ENCODE data around the gene NCKAP5.
A peak's percentile ranks its signal among the peaks of the same experiment; 100 is the strongest.

Gene NCKAP5

DNA sequence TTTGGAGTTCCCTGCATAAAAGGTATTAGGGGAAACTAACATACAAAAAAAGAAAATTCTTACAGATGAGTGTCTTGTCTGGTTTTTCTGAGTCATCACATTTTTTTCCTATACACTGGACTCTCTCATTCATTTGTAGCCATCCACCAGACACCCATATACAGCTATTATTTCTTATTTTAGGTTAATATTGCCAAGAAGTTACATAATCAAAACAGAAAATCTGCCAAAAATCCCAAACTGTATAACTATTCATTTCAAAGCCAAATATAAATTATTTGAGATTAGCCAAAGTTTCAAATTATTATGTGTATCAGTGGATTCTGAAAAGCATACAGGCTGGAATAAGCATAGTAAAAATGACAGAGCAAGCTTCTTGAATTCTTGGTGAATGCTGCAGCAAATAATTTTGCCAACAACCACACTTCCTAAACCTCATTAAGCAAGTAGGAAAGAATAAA, 191.2 kb downstream of the NCKAP5 start:
- peak; percentile 86 for DNase-seq

- DNase-seq: no peak
These were observed 193.5 kb downstream of the NCKAP5 start for GRCh38 chr2:133374781-133375180.

DNA sequence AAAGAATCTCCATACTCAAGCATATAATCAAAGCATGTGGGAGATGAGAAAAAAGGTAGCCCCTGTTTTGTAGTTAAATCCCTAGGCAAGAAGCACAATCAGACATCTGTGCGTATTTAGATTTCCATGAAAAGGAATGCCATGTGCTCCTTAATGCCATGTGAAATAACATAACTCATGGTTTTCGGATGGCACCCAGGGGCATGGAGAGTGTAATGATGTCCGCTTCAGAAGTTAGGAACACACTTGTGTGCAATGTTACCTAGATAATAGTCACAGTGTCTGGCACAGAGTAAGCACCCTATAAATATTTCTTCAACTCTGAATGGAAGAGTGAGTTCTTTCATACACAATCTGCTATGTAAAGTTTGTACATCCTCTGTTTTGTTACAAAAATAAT, 197.0 kb downstream of the NCKAP5 start:
- no peak for DNase-seq

DNA sequence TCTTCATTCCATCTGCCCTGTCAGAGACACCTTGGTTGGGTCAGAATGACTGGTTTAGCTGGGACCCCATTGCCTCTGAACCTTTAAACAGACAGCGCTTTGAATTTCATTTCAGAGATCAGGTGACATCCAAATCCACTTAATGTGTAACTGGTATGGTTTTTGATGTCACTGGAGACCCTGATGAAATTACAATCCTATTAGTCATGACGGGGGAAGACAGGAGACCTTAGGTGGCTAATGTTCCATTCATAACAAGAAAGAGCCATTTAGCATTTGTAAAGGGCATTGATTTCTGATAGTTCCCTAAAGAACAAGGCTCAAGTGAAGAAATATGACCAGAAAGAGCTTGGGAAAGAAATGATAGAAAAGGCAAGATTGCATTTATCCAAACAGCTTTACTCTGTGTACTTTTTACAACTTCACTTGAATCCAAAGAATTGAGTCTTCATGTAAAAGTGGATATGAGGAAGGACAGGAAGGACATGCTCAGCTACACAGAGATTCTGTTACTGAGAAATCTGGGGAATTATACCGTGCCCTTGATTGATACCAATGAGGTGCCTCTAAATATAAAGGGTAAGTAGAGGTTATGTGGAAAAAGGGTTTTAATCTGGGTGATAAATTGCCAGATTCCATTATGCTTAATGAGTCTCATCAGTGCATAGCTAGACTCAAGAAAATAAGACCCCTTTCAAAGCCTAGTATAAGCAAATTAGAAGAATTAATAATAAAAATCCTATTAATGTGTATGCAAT, 198.2 kb downstream of the NCKAP5 start:
- no peak for DNase-seq

DNA sequence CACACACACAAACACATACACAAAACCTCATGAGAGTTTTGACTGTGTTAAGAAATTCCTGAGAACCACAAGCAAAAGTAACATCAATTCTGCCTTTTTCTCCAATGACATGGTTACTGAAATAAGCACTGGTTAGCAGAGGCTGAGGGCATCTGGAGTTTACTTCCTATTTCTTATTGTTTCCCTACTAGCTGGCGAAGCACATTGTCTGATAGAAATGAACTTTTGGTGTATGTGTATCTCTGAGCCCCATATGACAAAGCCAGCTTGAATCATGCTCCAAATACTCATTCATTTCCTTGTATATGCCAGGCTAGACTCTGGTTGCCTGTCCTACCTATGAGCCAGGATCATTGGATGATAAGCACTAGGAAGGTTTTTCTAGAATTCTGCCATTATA, 203.1 kb downstream of the NCKAP5 start:
- DNase-seq: peak; percentile 25

DNA sequence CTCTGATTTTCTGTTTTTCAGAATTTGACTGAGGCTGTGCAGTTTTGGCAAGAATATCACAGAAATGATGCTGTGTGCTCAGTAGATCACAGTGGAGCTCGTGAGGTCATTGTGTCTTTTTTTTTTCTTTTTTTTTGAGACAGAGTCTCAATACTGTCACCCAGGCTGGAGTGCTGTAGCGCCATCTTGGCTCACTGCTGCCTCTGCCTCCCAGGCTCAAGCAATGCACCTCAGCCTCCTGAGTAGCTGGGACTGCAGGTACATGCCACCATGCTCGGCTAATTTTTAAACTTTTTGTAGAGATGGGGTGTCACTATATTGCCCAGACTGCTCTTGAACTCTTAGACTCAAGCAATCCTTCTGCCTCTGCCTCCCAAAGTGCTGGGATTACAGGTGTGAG, 203.6 kb downstream of the NCKAP5 start:
- no peak for DNase-seq

DNA sequence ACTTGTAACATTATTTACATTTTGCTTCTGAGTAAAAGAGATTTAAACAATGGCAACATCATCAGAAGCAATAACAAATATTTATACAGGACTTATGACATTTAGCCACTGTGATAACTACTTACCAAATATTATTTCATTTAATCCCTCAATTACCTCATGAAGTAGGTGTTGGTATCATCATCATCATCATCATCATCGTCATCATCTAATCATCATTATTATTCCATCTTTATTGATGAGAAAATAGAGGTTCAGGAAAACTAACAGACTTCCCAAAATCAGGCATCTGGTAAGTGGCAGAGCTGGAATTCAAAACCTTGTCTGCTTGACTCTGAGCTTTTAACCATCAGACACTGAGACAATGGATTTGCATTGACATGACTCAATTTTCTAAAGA, 204.4 kb downstream of the NCKAP5 start:
- no peak for DNase-seq

DNA sequence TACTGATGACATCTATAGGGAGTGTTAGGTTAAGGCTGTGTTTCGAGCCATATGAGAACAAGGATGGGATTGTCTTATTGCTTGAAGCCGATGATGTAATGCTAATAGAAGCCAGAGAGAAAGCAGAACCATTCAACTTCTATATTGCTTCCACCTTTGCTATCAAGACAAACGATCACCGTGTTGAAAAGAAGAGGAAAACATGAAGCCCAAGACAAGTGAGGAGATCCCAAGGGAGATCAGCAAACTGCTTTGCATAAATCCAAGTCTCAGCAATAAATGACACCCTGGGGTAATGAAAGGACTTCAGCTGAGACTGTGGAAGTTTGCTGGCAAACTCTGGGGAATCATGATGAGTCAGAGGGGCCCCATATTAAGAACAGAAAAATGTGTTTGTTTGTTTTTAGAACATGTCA, 206.2 kb downstream of the NCKAP5 start:
- DNase-seq: peak; percentile 84

GRCh38 chr2:133360882-133361281, 207.4 kb downstream of the NCKAP5 start:
- no peak for DNase-seq

DNA sequence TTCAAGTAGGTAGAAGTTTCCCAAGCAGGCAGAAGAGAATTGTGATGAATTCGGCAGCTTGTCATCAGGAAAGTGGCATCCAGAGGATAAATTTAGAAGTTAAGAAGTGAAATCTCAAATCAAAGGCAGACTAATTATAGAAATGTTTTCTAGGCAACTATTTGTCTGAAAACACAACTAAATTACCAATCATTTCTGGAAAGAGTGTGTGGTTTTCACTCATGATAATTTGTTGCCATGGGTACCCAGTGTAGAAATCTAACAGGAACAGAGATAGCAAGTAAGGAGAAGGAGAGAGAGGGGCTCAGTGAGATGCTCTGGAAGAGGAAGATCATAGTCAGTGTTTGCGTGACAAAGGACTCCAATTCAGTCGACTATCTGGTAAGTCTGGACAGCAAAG, 208.1 kb downstream of the NCKAP5 start:
- DNase-seq: no peak

DNA sequence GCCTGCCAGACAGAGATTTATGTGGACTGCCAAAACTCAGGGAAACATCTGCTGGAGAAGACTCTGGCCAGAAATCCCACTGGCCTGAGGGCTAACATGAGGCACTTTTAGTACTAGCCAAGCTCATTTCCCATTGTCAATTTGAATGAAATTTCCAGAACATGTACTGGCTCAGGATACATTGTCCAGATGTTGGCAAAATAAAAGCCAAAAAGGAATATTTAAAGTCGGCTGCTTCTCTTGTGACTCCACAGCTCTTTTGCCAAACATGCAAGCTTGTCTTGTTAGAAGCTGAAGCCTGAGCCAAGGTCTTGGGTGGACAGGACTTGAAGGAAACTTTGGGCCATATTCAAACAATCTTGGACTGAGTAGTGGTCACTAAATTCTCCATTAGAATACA, 215.5 kb downstream of the NCKAP5 start:
- DNase-seq: no peak

GRCh38 chr2:133346654-133347053, 221.6 kb downstream of the NCKAP5 start:
- DNase-seq: peak; percentile 91

DNA sequence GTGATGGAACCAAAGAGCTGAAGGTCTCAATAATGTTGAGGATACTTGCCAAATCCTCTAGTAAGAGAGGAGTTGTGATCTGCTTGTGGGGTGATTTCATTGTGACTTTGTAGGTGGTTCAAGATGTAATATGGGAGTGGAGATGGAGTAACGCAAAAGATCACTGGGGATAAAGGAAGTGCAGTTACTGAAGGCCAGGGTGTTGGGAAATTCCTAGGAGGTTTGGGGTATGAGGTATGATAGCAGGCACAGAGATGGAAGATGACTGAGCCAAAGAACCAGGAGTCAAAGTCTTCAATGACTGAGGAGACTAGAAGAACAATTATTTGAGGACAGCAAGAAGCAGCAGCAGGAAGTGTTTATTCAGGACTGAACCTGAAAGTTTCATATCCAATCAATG, 222.6 kb downstream of the NCKAP5 start:
- DNase-seq: peak; percentile 46

DNA sequence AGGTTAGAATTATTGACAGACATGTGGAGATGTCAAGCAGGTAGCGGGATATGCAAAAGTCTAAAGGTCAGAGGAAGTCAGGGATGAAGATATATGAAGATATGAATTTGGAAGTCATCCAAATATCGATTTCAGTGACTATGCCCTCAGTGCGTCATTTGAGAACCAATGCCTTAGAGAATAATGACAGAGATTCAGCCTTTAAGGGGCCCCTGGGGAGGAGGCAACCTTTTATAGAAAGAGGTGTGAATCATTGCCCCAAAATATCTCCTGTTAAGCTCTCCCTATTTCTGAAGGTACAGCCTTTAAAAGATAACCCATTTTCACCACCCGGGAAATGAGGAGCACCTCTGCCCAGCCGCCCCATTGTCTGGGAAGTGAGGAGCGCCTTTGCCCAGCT, 223.4 kb downstream of the NCKAP5 start:
- no peak for DNase-seq

- DNase-seq: no peak
These were observed 225.3 kb downstream of the NCKAP5 start for GRCh38 chr2:133343018-133343352.

DNA sequence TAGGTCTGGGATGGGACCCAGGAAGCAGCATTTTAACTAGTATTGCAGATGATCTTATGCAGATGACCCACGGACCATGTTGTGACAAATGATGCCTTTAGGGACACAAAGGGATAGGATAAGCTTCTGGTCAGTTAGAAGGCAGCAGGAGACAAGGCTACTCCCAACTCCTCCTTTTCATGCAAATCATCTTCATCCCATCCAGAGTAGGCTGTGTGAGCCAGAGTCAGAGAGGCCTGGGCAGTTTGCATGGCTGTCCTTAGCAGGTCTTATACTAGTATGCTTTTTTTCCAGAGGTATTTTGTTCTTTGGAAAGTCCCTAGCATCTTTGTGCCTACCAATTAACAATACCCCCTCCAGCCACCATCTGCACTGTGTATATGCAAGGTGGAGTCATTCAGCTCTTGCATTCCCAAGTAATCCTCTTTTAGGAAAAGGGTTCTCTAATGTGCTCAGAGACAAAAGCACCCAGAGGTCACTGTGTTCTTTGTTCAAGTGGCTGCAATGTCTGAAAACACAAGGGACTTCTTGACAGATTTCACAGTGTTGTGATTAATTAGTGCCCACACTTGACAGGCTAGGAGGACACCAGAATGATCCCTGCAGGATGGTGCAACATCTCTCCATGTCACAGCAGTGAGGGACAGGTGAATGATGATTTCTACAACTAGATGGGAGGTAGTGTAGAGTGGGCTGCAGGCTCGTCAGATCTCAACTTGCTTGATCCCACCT, 225.8 kb downstream of the NCKAP5 start:
- no peak for DNase-seq

DNA sequence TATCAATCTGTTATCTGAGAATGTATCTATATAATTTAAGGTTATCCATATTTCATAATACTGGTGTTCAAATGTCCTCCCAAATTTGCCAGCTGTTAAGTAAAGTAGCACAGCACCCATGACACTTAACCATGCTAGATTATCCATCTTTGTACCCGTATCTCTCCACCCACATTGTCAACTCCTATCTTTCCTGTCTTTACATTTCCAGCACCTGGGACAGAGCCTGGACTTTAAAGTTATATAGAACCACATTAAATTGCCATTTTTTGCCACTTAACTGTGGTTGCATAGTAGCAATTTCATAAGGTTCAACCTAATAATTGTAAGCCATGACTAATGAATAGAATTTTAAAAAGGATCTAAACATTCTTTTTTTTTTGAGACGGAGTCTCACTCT, 226.7 kb downstream of the NCKAP5 start:
- DNase-seq: no peak

- DNase-seq: peak; percentile 74
These were observed 230.0 kb downstream of the NCKAP5 start for GRCh38 chr2:133338224-133338623.

- no peak for DNase-seq
These were observed 233.3 kb downstream of the NCKAP5 start for GRCh38 chr2:133334923-133335322.

DNA sequence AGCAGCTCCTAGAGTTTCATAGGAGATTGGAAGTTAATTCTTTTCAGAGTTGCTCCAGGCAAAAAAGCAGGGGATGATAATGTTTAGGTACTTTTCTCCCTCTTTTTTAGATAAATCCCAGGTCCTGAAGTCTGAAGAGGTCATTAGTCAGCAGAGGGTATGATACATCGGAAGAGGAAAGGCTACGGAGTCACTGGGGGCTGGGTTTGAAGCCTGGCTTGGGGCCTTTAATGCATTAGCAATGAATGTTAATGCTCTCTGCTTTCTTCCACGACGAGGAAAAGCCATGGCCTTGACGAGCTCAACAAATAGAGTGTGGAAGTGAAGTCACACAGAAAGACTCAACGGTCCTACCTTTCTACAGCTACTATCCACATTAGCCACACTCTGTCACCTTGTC, 235.1 kb downstream of the NCKAP5 start:
- peak; percentile 18 for DNase-seq

DNA sequence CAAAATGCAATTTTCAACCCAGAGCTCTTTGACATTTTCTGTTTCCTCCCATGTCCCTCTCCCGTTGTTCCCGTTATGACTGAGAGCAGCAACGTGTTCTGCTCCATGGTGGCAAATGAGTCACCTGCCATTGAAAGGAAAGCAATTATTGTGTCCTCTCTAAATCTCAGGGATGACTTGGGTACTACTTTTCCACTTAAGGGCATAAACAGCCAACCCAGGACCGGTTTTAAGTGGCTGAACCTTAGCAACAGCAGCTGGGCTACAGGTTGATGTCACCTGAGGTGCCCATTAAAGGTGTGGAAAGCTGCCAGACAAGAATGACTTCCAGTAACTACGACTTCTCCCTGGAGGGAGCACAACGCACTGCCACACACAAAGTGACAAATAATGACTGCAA, 236.8 kb downstream of the NCKAP5 start:
- DNase-seq: no peak

DNA sequence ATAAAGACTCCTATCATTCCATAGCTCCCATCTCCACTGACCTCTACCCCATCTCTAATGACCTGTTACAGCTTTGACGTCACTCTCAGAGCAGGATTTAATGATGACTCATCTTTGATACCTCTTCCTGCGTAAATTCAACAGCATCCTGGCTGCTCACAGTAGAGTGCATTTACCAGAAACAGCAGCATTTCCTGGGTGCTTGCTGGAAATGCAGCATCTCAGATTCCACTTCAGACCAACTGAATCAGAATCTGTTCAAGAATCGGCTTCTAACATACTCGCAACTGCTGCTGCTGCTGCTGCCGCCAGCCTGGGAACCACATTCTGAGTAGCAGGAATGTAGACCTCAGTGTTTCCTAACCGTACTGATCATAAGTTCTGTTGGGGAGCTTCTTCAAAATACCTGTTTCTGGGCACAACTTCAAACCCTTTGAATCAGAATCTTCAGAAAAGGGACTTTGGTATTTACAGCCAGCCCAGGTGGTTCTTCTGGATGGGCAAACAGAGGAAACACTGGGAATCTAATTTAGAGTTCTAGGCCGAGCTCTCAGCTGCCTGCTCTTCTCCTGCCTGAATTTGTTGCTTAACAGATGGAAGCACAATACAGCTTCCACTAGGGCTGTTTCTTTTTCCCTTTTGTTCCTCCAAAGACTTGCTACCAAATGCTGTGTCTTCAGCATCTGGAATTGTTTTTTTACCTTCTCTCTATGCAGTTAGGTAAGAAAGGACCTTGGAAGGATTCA, 241.4 kb downstream of the NCKAP5 start:
- peak; percentile 66 for DNase-seq

DNA sequence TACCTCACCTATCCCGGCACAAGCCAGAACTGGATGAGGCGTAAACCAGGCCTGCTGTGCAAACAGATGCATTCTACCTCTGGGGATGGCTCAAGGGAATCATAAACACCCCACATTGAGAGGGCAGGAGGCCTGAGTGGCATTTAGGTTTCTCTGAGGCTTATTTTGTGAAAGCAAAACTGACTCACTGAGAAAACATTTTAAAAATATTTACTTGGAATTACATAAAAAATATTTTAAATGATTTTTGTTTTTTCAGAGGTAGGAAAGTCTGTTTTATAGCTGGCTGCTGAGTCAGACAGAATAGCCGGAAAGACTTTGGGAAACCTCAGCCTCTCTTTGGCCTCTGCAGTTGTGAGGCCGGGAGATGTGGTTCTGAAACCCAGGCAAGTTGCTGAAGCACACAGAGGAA, 244.1 kb downstream of the NCKAP5 start:
- peak; percentile 96 for DNase-seq

- DNase-seq: no peak
These were observed 245.4 kb downstream of the NCKAP5 start for GRCh38 chr2:133322909-133323308.

Data from fibroblast of skin of back (primary cell).